HG03558 (cell line): ENCODE measurements around the gene NFATC2.

Experiments
- ATAC-seq: cut with Tn5 transposase; IDR thresholded peaks from one replicate; pipeline ENCODE4 v1.9.1; 2021; ENCODE audit warnings: moderate number of reproducible peaks; ENCODE audit not compliant: unreplicated experiment; ENCODE audit errors: extremely low read depth

NFATC2 gene

GRCh38 chr20:51401496-51401895 is 141.0 kb downstream of the NFATC2 start:
- no peak for ATAC-seq

GRCh38 chr20:51400051-51400926 is 142.2 kb downstream of the NFATC2 start:
- peak; percentile 51 for ATAC-seq

GRCh38 chr20:51399006-51399890 is 143.3 kb downstream of the NFATC2 start:
- ATAC-seq, result no peak

- ATAC-seq, result no peak
These were observed 144.0 kb downstream of the NFATC2 start for GRCh38 chr20:51398552-51398951.

GRCh38 chr20:51398083-51398482 is 144.4 kb downstream of the NFATC2 start:
- no peak for ATAC-seq

- ATAC-seq, result no peak
These were observed 145.4 kb downstream of the NFATC2 start for GRCh38 chr20:51397137-51397536.

DNA sequence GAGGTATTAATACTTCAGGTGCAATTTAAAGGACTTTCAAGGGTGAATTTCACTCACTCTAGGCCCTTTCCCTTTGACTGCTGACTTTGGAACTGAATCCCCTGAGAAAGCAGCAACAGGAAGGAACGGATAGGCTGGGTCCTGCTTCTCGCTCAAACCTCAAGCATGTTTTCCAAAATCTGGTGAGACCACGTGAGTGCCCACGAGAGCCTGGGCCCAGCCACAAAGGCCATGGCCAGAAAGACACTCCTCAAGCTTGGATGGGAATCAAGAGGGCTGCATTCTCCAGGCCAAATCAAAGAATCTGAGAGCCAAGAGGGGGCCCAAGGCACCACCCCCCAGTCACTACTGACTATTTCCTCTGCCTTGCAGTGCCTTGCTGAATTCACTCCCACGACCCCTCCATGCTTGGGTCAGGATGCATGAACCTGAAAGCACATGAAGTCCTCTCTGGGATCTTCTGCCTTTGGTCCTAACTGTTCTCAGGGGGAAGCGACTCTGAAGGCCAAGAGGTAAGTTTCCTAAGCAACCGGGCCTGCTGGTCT is 146.1 kb downstream of the NFATC2 start:
- ATAC-seq, result no peak

- ATAC-seq, result no peak
These were observed 147.8 kb downstream of the NFATC2 start for GRCh38 chr20:51394706-51395105.

- ATAC-seq, result no peak
These were observed 148.9 kb downstream of the NFATC2 start for GRCh38 chr20:51393571-51393970.

- ATAC-seq, result no peak
These were observed 149.8 kb downstream of the NFATC2 start for GRCh38 chr20:51392614-51393186.

- ATAC-seq, result no peak
These were observed 150.6 kb downstream of the NFATC2 start for GRCh38 chr20:51391926-51392325.

GRCh38 chr20:51389543-51390264 is 152.8 kb downstream of the NFATC2 start:
- ATAC-seq, result no peak

- no peak for ATAC-seq
These were observed 153.6 kb downstream of the NFATC2 start for GRCh38 chr20:51388756-51389542.

- no peak for ATAC-seq
These were observed 154.3 kb downstream of the NFATC2 start for GRCh38 chr20:51388227-51388626.

DNA sequence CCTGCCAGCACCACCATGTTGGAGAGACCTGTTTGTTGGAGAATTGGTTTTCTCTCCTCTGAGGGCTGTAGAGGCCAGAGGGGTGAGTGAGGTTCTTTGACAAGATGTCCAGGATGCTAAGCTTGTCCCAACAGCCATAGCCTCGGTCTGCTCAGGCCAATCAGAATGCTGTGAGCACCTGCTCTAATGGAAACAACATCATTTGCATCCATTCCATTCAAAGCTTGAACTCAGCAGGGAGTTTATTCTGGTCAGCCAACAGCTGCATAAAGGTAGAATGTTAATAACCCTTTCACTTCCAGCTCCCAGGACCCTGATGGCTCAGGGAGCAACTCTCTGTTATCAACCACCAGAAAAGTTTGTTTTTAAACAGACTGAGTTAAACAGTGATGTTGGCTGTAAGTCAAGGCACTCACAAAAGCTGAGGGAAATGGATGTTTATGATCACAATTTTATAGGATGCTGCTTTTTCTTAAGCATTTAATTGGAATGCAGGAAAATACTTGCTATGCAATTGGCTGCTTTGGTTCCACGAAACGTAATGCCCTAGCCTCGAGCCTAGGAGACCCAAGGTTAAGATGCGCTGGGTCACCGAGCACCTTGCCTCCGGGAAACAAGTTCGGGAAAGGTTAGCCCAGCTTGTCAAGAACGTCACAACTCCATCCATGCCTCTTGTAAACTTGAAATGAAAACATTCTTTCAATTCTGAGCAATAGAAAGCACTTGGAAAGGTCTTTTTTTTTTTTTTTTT is 155.2 kb downstream of the NFATC2 start:
- no peak for ATAC-seq

- no peak for ATAC-seq
These were observed 155.9 kb downstream of the NFATC2 start for GRCh38 chr20:51386586-51386985.

DNA sequence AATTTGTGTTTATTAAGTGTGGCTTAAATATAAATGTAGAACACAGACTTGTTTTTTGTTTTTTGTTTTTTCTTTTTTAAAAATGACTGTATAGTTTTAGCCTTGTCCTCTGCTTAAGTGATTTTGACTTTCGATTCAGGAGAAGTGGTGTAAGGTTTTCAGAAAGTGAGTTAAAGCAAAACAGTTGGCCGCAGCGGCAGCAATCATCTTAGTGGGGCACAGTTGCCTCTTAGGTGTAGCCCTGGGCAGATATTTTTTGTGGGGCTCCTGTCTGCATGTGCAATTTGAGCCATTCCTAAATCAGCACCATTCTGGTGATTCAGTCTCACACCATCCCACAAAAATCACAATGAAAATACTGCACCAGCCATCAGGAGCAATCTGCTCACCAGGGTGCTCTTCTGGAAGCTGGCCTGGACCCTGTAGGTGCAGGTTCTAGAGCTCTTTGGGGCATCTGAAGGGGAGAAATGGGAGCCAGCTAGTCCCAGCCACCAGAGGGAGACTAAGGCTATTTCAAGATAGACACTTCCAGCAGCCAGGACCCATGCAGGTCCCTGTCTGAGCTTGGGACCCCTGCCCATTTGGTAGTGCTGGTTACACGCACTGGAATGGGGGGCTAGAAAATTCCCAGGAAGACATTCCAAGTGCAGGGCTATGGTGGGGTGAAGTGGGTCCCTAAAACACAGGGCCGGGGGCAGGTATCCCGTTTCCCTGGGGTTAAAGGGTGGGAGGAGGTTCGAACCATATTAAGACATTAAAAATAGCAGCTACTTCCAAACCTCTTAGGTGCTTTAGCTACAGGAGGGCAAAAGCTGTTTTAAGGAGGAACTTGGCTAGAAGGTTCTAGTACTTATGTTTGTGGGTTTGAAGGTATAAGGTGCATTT is 156.6 kb downstream of the NFATC2 start:
- ATAC-seq, result no peak

DNA sequence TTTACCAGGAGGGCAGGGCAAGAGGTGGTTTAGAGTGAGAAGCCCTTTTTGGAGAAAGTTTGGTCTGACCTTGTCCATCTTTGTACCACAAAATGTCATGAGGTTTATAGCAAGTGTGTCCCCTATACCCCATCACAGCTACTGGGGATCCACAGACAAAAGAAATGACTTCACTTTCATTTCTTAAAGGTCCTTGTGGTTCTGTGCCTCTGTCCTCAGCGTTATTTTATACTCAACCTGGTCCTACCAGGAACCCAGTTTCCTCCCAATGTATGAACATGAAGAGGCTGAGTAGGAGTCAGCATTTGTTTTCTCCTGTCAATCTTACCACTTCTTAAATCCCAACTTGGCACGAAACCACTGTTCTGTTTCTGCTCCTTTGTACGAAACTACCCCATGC is 157.6 kb downstream of the NFATC2 start:
- ATAC-seq, result no peak
